Measurements from ENCODE around the gene EFNB2. TPM values are rescaled to one million over a fixed set of nuclear protein-coding genes. Genes with fewer than 3 reads are reported as not detected.

The EFNB2 gene
- total and polyA plus RNA-seq, 2 of the 8 experiments (the other 6 are each of a cell fraction or from before 2014, with no cell fraction given): 8.2 to 12.0 TPM

- Histone ChIP-seq H3K4me3 (ENCODE audit: extremely low read depth in 1 of 4, insufficient read depth in 2 of 4, low read depth in 3 of 4, low read length in 4 of 4) (no peak overlapping the region), H3K79me2 (ENCODE audit: control insufficient read depth in 1 of 2, insufficient read depth in 2 of 2, low read length in 2 of 2) (peaks cover 0 to 3% of the 10 kb centered on the region in 2 experiments; a peak in 1 of 4 replicates), H2AK5ac (ENCODE audit: low read depth, low read length) (no peak overlapping the region), H3K4me2 (ENCODE audit: insufficient read depth in 1 of 2, low read depth in 2 of 2, low read length in 2 of 2) (no peak overlapping the region), H3K23me2 (ENCODE audit: low read depth, low read length) (no peaks in the 10 kb centered on the region), H2AFZ (ENCODE audit: low read length) (no peak overlapping the region), H3K9ac (replicated peaks in 1 of 4; ENCODE audit: extremely low read depth in 1 of 4, low read depth in 3 of 4, low read length in 3 of 4) (no peak overlapping the region), H3K23ac (ENCODE audit: insufficient read length) (no peak overlapping the region), H2BK120ac (replicated peaks; ENCODE audit: low read depth, low read length) (no peak overlapping the region), H3K14ac (ENCODE audit: insufficient read length) (no peak overlapping the region), H4K8ac (ENCODE audit: extremely low read depth, insufficient read depth, low read length) (no peak overlapping the region), H3K27ac (ENCODE audit: low read depth, low read length) (no peak overlapping the region), H3K18ac (ENCODE audit: extremely low read depth, low read length) (no peak overlapping the region), H4K91ac (replicated peaks; ENCODE audit: insufficient read length, low read length) (no peak overlapping the region), H3K4me1 (replicated peaks in 1 of 4; ENCODE audit: control insufficient read depth in 3 of 4, insufficient read depth in 4 of 4, low read length in 3 of 4) (peaks cover 0 to 17% (median 3%) of the 10 kb centered on the region in 4 experiments; a peak in 4 of 7 replicates), H3K9me3 (ENCODE audit: insufficient read depth in 2 of 2, low read depth in 1 of 2, low read length in 1 of 2) (no peaks in the 10 kb centered on the region), H4K20me1 (replicated peaks in 1 of 2; ENCODE audit: control insufficient read depth in 1 of 2, insufficient read depth in 2 of 2, low read length in 2 of 2) (peaks cover 0 to 5% of the 10 kb centered on the region in 2 experiments), H3K36me3 (ENCODE audit: control insufficient read depth in 2 of 4, insufficient read depth in 4 of 4, low read length in 3 of 4) (peaks cover 3 to 21% (median 14%) of the 10 kb centered on the region in 4 experiments; a peak in 6 of 8 replicates), H3K56ac (replicated peaks; ENCODE audit: insufficient read length, low read depth, low read length) (no peak overlapping the region), H3K4ac (replicated peaks; ENCODE audit: insufficient read length, low read depth, low read length) (no peak overlapping the region), H2BK20ac (ENCODE audit: low read length) (no peak overlapping the region), H2BK5ac (ENCODE audit: low read depth, low read length) (no peak overlapping the region), H2BK15ac (ENCODE audit: low read length) (no peak overlapping the region), H4K5ac (ENCODE audit: insufficient read length, low read depth, low read length) (no peak overlapping the region), H2BK12ac (ENCODE audit: low read depth, low read length) (no peak overlapping the region), H3K27me3 (replicated peaks in 1 of 4; ENCODE audit: control insufficient read depth in 3 of 4, extremely low read depth in 1 of 4, insufficient read depth in 3 of 4, low read length in 3 of 4) (peaks cover 0 to 1% (median 0%) of the 10 kb centered on the region in 4 experiments; a peak in 1 of 7 replicates), H3K79me1 (ENCODE audit: low read depth, low read length) (no peaks in the 10 kb centered on the region; the same call in 1 of the 2 replicates)
- WGBS, 2 experiments (ENCODE audit: extremely low coverage in 1 of 2, insufficient coverage in 1 of 2, insufficient read length in 1 of 2, insufficient replicate concordance in 2 of 2, low coverage in 1 of 2, low lambda C conversion rate in 2 of 2, missing lambda C conversion rate in 1 of 2): 78% methylated on average over 6 of the region's 6 CpGs; no CpG with 5 or more reads in 1 of the 2 experiments
- POLR2A ChIA-PET (ENCODE audit: partially characterized antibody): interaction anchor here (1.4 kb wide), 1 partner anchor 39 kb away, joined by 4 read pairs; the partner anchor contains the start of gene EFNB2
- FAIRE-seq (peak; percentile 39), DNase-seq (ENCODE audit: low read depth in 1 of 2, low spot score in 2 of 2) (no peak)
- TF ChIP-seq SP4 (IDR thresholded peaks at IDR 0.05; ENCODE audit: low read length): no peak
- TF ChIP-seq TCF12 (IDR thresholded peaks at IDR 0.05; ENCODE audit: low read depth, low read length): no peak
- TF ChIP-seq POLR2AphosphoS5 (IDR thresholded peaks at IDR 0.05; ENCODE audit: low read depth, low read length): no peak
- no peak for TF ChIP-seq BACH1 (IDR thresholded peaks at IDR 0.05; ENCODE audit: low read length)
- no peak for TF ChIP-seq KDM5A (IDR thresholded peaks at IDR 0.05; ENCODE audit: low read length)
- TF ChIP-seq RAD21 (IDR thresholded peaks at IDR 0.05 in 1 of 2, conservative IDR thresholded peaks at IDR 0.05 in 1 of 2; ENCODE audit: low read depth in 2 of 2, low read length in 2 of 2): no peak
- CTCF ChIA-PET (ENCODE audit: partially characterized antibody): interaction anchor here (0.5 to 0.7 kb wide), 2 partner anchors 153 to 1315 kb away, joined by 3 to 7 read pairs; no protein-coding TSS in a partner anchor
Measured at GRCh38 chr13:106496072-106496997, 39.1 kb downstream of the EFNB2 start.

Data from H1 (cell line).